Caco-2 (cell line): ENCODE data around the gene ALDH16A1. TPM values are rescaled to one million over a fixed set of nuclear protein-coding genes. Genes with fewer than 3 reads are reported as not detected.

Experiments
- BruUV-seq: library from RNA; stranded (reverse); fragments of 400-500 nt; replicated peaks from 2 replicates; lab custom pipeline; 2021; lab: Mats Ljungman, UMichigan
- CTCF ChIA-PET: fragments of 300-600 bp; sonication (Branson Sonifier 250); formaldehyde crosslinking; loops from one replicate; lab custom pipeline; 2022; ENCODE audit warnings: antibody characterized with exemption; lab: Charles Lee
- POLR2A ChIA-PET: fragments of 300-600 bp; sonication (Branson Sonifier 250); formaldehyde crosslinking; loops from one replicate; lab custom pipeline; 2022; ENCODE audit warnings: antibody characterized with exemption; lab: Charles Lee
- DNase-seq, 2 experiments: peaks; one replicate each; pipeline versions ENCODE4 v3.0.0 to v3.0.0-alpha.2; 2020 to 2022
- H3K27me3 ChIP-seq: replicated peaks from 2 replicates; pipeline ENCODE4 v1.6.0; 2011; ENCODE audit warnings: low read length; ENCODE audit not compliant: control insufficient read depth, insufficient read depth
- H3K36me3 ChIP-seq: 2 replicates; pipeline ENCODE4 v1.5.1; 2011; ENCODE audit warnings: low read length; ENCODE audit not compliant: control insufficient read depth, insufficient read depth
- H3K4me1 ChIP-seq: fragments of 250-450 bp; sonication (Bioruptor Pico); 2 replicates; pipeline ENCODE4 v1.5.1; 2020; ENCODE audit warnings: mild to moderate bottlenecking
- H3K4me3 ChIP-seq: 2 replicates; pipeline ENCODE4 v1.5.1; 2011; ENCODE audit warnings: low read depth, mild to moderate bottlenecking, control low read depth, low read length
- H3K9me3 ChIP-seq: fragments of 250-450 bp; sonication (Bioruptor Pico); 2 replicates; pipeline ENCODE4 v1.5.1; 2020; ENCODE audit warnings: mild to moderate bottlenecking, moderate library complexity
- H3K27ac Mint-ChIP-seq: one replicate; pipeline ENCODE4 v1.8.0; 2022; ENCODE audit warnings: mixed read lengths; ENCODE audit not compliant: unreplicated experiment
- H3K27me3 Mint-ChIP-seq: one replicate; pipeline ENCODE4 v1.8.0; 2022; ENCODE audit warnings: mixed read lengths; ENCODE audit not compliant: insufficient read depth, unreplicated experiment
- H3K36me3 Mint-ChIP-seq: one replicate; pipeline ENCODE4 v1.8.0; 2022; ENCODE audit warnings: mild to moderate bottlenecking, mixed read lengths; ENCODE audit not compliant: insufficient read depth, unreplicated experiment
- H3K4me1 Mint-ChIP-seq: one replicate; pipeline ENCODE4 v1.8.0; 2022; ENCODE audit warnings: low read depth, mixed read lengths; ENCODE audit not compliant: unreplicated experiment
- H3K4me3 Mint-ChIP-seq: one replicate; pipeline ENCODE4 v1.8.0; 2022; ENCODE audit warnings: mild to moderate bottlenecking, moderate library complexity, mixed read lengths; ENCODE audit not compliant: unreplicated experiment
- H3K9me3 Mint-ChIP-seq: one replicate; pipeline ENCODE4 v1.8.0; 2022; ENCODE audit warnings: mixed read lengths; ENCODE audit not compliant: unreplicated experiment
- intact Hi-C: fragments of 100-400 bp; cut with micrococcal nuclease; formaldehyde crosslinking; loops from one replicate; pipeline ENCODE4 v1.10.0; 2022; ENCODE audit not compliant: unreplicated experiment
- total RNA-seq: library from RNA; stranded (reverse); gene quantifications from 2 replicates; pipeline ENCODE4 v1.2.3, GENCODE V29; 2022
- TF ChIP-seq, protein P1 (sequence below), 2 experiments: fragments of 200-600 bp in 1 of 2; IDR thresholded peaks; 1 replicate in 1 of 2; 2 replicates in 1 of 2; pipeline versions ENCODE4 v1.5.1 to v1.8.0; 2011 to 2022; ENCODE audit warnings: antibody characterized with exemption in 1 of 2, control low read depth in 1 of 2, inconsistent platforms in 1 of 2, low read depth in 1 of 2, low read length in 1 of 2, mild to moderate bottlenecking in 1 of 2, moderate library complexity in 1 of 2; ENCODE audit not compliant: insufficient read depth in 1 of 2, severe bottlenecking in 1 of 2, unreplicated experiment in 1 of 2

Gene ALDH16A1
- total RNA-seq, 1 experiment from 2014 or later: 45.0 TPM

DNA sequence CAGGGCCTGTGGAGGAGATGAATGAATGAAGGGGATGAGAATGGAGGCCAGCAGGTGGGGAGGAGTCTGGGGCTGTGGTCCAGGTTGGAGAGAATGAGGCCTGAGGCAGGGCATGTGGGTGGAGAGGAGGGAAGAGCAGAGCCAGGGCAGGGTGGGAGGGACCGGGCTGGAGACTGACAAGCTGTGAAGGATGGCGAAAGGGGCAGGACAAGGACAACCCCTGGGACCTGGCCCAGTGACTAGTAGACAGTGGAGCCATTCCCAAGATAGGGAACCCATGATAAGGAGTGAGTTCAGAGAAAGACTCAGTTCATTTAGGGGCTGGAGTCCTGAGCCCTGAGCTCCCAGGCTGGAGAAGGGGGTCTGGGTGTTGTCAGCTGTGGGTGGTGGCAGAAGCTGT is 32.8 kb upstream of the ALDH16A1 start:
- TF ChIP-seq, protein P1, sequence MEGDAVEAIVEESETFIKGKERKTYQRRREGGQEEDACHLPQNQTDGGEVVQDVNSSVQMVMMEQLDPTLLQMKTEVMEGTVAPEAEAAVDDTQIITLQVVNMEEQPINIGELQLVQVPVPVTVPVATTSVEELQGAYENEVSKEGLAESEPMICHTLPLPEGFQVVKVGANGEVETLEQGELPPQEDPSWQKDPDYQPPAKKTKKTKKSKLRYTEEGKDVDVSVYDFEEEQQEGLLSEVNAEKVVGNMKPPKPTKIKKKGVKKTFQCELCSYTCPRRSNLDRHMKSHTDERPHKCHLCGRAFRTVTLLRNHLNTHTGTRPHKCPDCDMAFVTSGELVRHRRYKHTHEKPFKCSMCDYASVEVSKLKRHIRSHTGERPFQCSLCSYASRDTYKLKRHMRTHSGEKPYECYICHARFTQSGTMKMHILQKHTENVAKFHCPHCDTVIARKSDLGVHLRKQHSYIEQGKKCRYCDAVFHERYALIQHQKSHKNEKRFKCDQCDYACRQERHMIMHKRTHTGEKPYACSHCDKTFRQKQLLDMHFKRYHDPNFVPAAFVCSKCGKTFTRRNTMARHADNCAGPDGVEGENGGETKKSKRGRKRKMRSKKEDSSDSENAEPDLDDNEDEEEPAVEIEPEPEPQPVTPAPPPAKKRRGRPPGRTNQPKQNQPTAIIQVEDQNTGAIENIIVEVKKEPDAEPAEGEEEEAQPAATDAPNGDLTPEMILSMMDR (IDR thresholded peaks at IDR 0.05; ENCODE audit: insufficient read depth in 1 of 2, low read depth in 1 of 2, low read length in 1 of 2, severe bottlenecking in 1 of 2, unreplicated experiment in 1 of 2): no peak
- ChIA-PET POLR2A (no interaction called here), CTCF (no interaction called here)
- peaks cover 24% of the 10 kb centered on the region for H3K4me1 ChIP-seq
- no peak for DNase-seq
- no peaks in the 10 kb centered on the region for H3K9me3 ChIP-seq
- Mint-ChIP-seq H3K27me3 (peaks cover 45% of the 10 kb centered on the region), H3K4me3 (no peak overlapping the region), H3K9me3 (no peaks in the 10 kb centered on the region), H3K27ac (no peak overlapping the region), H3K4me1 (peaks cover 15% of the 10 kb centered on the region), H3K36me3 (peaks cover 6% of the 10 kb centered on the region)
- no TSS peak for BruUV-seq
- peaks cover 2% of the 10 kb centered on the region; the same call in 1 of the 2 replicates for H3K27me3 ChIP-seq
- intact Hi-C loops: no loop called here
- no peak overlapping the region for H3K4me3 ChIP-seq
- no peaks in the 10 kb centered on the region for H3K36me3 ChIP-seq

DNA sequence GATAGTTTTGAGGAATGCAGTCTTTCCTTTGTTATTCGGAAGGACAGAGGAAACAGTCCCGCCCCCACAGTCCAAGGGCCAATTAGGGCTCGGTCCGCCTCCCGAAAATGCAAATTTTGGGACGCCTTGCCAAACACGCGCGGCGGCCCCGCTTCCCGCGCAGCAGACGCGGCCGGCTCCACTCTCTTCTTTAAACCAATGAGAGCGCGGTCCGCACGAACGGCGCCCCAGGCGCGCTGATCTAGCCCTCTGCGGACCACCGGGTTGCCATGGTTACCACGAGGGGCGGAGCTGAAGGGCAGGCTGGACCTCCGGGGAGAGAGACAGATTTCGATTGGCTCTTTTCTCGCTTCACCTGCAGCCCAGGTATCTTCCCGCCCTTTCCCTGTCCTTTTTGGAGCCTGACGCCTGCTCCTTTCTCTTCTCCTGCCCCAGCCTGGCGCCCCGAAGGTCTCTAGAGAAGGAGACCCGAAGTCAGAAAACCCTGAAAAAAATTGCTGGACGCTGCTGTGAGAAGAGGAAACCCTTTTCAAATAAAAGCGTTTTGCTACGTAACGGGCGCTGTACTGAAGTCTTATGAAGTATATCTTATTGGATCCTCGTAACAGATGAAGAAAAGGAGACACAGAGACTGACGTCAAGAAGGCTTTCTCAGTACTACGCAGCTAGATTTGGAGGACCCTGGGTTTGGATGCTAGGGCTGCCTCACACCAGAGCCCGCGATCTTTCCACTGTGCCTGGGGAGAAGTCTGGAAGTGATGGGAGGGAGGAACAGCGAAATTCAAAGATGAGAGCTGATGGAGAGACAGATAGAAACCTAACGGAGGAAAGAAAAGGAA is 31.8 kb upstream of the ALDH16A1 start:
- DNase-seq: peak; percentile 87
- Mint-ChIP-seq H3K9me3 (no peaks in the 10 kb centered on the region), H3K4me1 (peaks cover 26% of the 10 kb centered on the region), H3K36me3 (peaks cover 6% of the 10 kb centered on the region), H3K4me3 (peak overlapping the region; percentile 39), H3K27me3 (peaks cover 55% of the 10 kb centered on the region), H3K27ac (no peak overlapping the region)
- H3K4me3 ChIP-seq: peak overlapping the region; percentile 32
- TF ChIP-seq, protein P1 (IDR thresholded peaks at IDR 0.05; ENCODE audit: insufficient read depth in 1 of 2, low read depth in 1 of 2, low read length in 1 of 2, severe bottlenecking in 1 of 2, unreplicated experiment in 1 of 2): no peak
- POLR2A ChIA-PET: no interaction called here
- no TSS peak for BruUV-seq
- H3K36me3 ChIP-seq: no peaks in the 10 kb centered on the region
- H3K4me1 ChIP-seq: peaks cover 27% of the 10 kb centered on the region
- intact Hi-C loops: no loop called here
- H3K9me3 ChIP-seq: no peaks in the 10 kb centered on the region
- peaks cover 2% of the 10 kb centered on the region; the same call in 1 of the 2 replicates for H3K27me3 ChIP-seq
- CTCF ChIA-PET: no interaction called here

DNA sequence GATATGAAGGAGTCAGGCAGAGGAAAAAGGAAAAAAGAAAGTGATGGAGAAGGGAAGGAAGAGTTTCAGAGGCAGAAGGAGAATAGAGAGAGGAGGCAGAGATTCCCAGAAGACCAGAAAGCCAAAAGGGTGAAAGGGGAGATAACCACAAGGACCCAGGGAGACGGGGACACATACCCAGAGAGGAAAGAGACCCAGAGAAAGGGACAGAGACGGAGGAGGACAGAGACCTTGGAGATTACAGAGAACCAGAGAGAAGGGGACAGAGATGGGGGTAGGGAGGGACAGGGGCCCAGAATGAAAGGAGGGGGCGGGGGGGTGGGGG is 31.2 kb upstream of the ALDH16A1 start:
- ChIA-PET CTCF (interaction anchor here (0.6 kb wide), 1 partner anchor 36 kb away, joined by 5 read pairs; no protein-coding TSS in a partner anchor), POLR2A (no interaction called here)
- Histone ChIP-seq H3K4me1 (peaks cover 29% of the 10 kb centered on the region), H3K27me3 (peaks cover 2% of the 10 kb centered on the region; the same call in 1 of the 2 replicates), H3K4me3 (no peak overlapping the region), H3K9me3 (no peaks in the 10 kb centered on the region), H3K36me3 (no peaks in the 10 kb centered on the region)
- intact Hi-C loops: no loop called here
- Mint-ChIP-seq H3K9me3 (no peaks in the 10 kb centered on the region), H3K27ac (no peak overlapping the region), H3K4me3 (peak overlapping the region; percentile 39), H3K36me3 (peaks cover 6% of the 10 kb centered on the region), H3K4me1 (peaks cover 31% of the 10 kb centered on the region), H3K27me3 (peaks cover 61% of the 10 kb centered on the region)
- TF ChIP-seq, protein P1 (IDR thresholded peaks at IDR 0.05; ENCODE audit: insufficient read depth in 1 of 2, low read depth in 1 of 2, low read length in 1 of 2, severe bottlenecking in 1 of 2, unreplicated experiment in 1 of 2): no peak
- BruUV-seq: no TSS peak
- no peak for DNase-seq
